ENCODE results near the gene FERMT3. TPM values are rescaled to one million over a fixed set of nuclear protein-coding genes. Genes with fewer than 3 reads are reported as not detected.

FERMT3 gene
- total and polyA plus RNA-seq, 2 of the 8 experiments (the other 6 are each of a cell fraction or from before 2014, with no cell fraction given), result 1.4 to 3.7 TPM

GRCh38 chr11:64186492-64187165, 19.9 kb upstream of the FERMT3 start:
- Histone ChIP-seq H3K23me2 (ENCODE audit: low read depth, low read length) (peaks cover 9% of the 10 kb centered on the region), H3K27me3 (replicated peaks in 1 of 4; ENCODE audit: control insufficient read depth in 3 of 4, extremely low read depth in 1 of 4, insufficient read depth in 3 of 4, low read length in 3 of 4) (no peaks in the 10 kb centered on the region), H2AFZ (ENCODE audit: low read length) (no peak overlapping the region), H3K36me3 (ENCODE audit: control insufficient read depth in 2 of 4, insufficient read depth in 4 of 4, low read length in 3 of 4) (peaks cover 0 to 10% (median 0%) of the 10 kb centered on the region in 4 experiments; a peak in 4 of 8 replicates), H2BK5ac (ENCODE audit: low read depth, low read length) (no peak overlapping the region), H3K4me2 (ENCODE audit: insufficient read depth in 1 of 2, low read depth in 2 of 2, low read length in 2 of 2) (no peak overlapping the region), H3K56ac (replicated peaks; ENCODE audit: insufficient read length, low read depth, low read length) (peak overlapping the region; percentile 63), H4K20me1 (replicated peaks in 1 of 2; ENCODE audit: control insufficient read depth in 1 of 2, insufficient read depth in 2 of 2, low read length in 2 of 2) (peaks cover 9 to 22% of the 10 kb centered on the region in 2 experiments), H3K14ac (ENCODE audit: insufficient read length) (no peak overlapping the region), H2AK5ac (ENCODE audit: low read depth, low read length) (no peak overlapping the region), H3K27ac (ENCODE audit: low read depth, low read length) (no peak overlapping the region; the same call in 1 of the 2 replicates), H3K4me1 (replicated peaks in 1 of 4; ENCODE audit: control insufficient read depth in 3 of 4, insufficient read depth in 4 of 4, low read length in 3 of 4) (peaks cover 0 to 6% (median 4%) of the 10 kb centered on the region in 4 experiments; a peak in 6 of 7 replicates), H2BK15ac (ENCODE audit: low read length) (no peak overlapping the region), H4K91ac (replicated peaks; ENCODE audit: insufficient read length, low read length) (no peak overlapping the region), H4K8ac (ENCODE audit: extremely low read depth, insufficient read depth, low read length) (no peak overlapping the region; the same call in 1 of the 2 replicates), H3K4me3 (ENCODE audit: extremely low read depth in 1 of 4, insufficient read depth in 2 of 4, low read depth in 3 of 4, low read length in 4 of 4) (no peak overlapping the region), H4K5ac (ENCODE audit: insufficient read length, low read depth, low read length) (no peak overlapping the region), H3K79me1 (ENCODE audit: low read depth, low read length) (peaks cover 2% of the 10 kb centered on the region; the same call in 1 of the 2 replicates), H2BK12ac (ENCODE audit: low read depth, low read length) (no peak overlapping the region), H3K23ac (ENCODE audit: insufficient read length) (no peak overlapping the region), H3K4ac (replicated peaks; ENCODE audit: insufficient read length, low read depth, low read length) (peak overlapping the region; percentile 44), H3K79me2 (ENCODE audit: control insufficient read depth in 1 of 2, insufficient read depth in 2 of 2, low read length in 2 of 2) (peaks cover 12 to 23% of the 10 kb centered on the region in 2 experiments), H2BK120ac (replicated peaks; ENCODE audit: low read depth, low read length) (no peak overlapping the region), H3K9ac (replicated peaks in 1 of 4; ENCODE audit: extremely low read depth in 1 of 4, low read depth in 3 of 4, low read length in 3 of 4) (peak overlapping the region in 2 of 4 experiments; percentile 61 to 89; a peak in 4 of 7 replicates), H2BK20ac (ENCODE audit: low read length) (no peak overlapping the region), H3K9me3 (ENCODE audit: insufficient read depth in 2 of 2, low read depth in 1 of 2, low read length in 1 of 2) (no peaks in the 10 kb centered on the region), H3K18ac (ENCODE audit: extremely low read depth, low read length) (no peak overlapping the region)
- WGBS, 2 experiments (ENCODE audit: extremely low coverage in 1 of 2, insufficient coverage in 1 of 2, insufficient read length in 1 of 2, insufficient replicate concordance in 2 of 2, low coverage in 1 of 2, low lambda C conversion rate in 2 of 2, missing lambda C conversion rate in 1 of 2), result 11% methylated on average over 14 of the region's 48 CpGs; no CpG with 5 or more reads in 1 of the 2 experiments
- DNase-seq (ENCODE audit: low read depth in 1 of 2, low spot score in 2 of 2) (no peak), FAIRE-seq (no peak)
- CTCF ChIA-PET (ENCODE audit: partially characterized antibody), result interaction anchor here (1.2 to 2.3 kb wide), 6 partner anchors 9 to 187 kb away, joined by 3 to 8 read pairs (median 6); partner anchors contain the start of gene PLCB3
- POLR2A ChIA-PET (ENCODE audit: partially characterized antibody), result interaction anchor here (0.8 to 12.4 kb wide), 21 partner anchors 10 to 1332 kb away, joined by 3 to 186 read pairs (median 4); partner anchors contain the start of genes FERMT3, FKBP2, NUDT22 and PLCB3
- TF ChIP-seq SP2 (IDR thresholded peaks at IDR 0.05; ENCODE audit: low read length) (no peak), GABPA (IDR thresholded peaks at IDR 0.05; ENCODE audit: borderline replicate concordance, insufficient read depth, low read length) (no peak), CEBPB (IDR thresholded peaks at IDR 0.05; ENCODE audit: low read depth, low read length) (no peak), USF2 (IDR thresholded peaks at IDR 0.05; ENCODE audit: low read length) (no peak), EGR1 (IDR thresholded peaks at IDR 0.05; ENCODE audit: borderline replicate concordance, low read depth, low read length) (no peak), SAP30 (IDR thresholded peaks at IDR 0.05; ENCODE audit: insufficient read depth, insufficient replicate concordance, low read length) (peak; percentile 61)

All from H1 (cell line).